DND-41 (cell line): Measurements from ENCODE around the gene KLRD1.

Source experiments
- EZH2 ChIP-seq: IDR thresholded peaks from 3 replicates; pipeline ENCODE4 v1.6.1; 2012; ENCODE audit warnings: borderline replicate concordance, low read depth, mild to moderate bottlenecking, moderate library complexity, low read length, inconsistent platforms; ENCODE audit not compliant: severe bottlenecking
- TF ChIP-seq, protein P1 (sequence below): IDR thresholded peaks from 2 replicates; pipeline ENCODE4 v1.5.1; 2012; ENCODE audit warnings: borderline replicate concordance, low read length, moderate library complexity, mild to moderate bottlenecking; ENCODE audit not compliant: poor library complexity, severe bottlenecking; ENCODE audit errors: extremely low read depth

DNA sequence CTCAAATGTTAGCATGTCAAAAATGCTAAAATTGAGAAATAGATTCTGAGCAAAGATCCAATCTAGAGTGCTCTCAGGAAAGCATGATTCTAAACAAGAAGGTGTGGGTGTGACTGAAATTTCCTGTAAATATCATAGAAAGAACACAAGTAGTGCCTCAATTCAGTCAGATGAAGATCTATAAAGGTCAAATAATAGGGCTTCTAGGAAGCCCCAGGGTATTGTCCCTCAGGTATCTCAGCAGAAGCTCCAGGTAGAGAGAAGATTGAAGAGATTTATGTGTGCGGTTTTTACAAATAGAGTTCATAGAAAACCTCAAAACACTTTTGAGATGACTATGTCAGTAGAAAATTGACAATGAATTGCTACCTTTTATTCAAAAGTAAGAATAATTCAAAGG, 13.0 kb downstream of the KLRD1 start:
- TF ChIP-seq, protein P1, sequence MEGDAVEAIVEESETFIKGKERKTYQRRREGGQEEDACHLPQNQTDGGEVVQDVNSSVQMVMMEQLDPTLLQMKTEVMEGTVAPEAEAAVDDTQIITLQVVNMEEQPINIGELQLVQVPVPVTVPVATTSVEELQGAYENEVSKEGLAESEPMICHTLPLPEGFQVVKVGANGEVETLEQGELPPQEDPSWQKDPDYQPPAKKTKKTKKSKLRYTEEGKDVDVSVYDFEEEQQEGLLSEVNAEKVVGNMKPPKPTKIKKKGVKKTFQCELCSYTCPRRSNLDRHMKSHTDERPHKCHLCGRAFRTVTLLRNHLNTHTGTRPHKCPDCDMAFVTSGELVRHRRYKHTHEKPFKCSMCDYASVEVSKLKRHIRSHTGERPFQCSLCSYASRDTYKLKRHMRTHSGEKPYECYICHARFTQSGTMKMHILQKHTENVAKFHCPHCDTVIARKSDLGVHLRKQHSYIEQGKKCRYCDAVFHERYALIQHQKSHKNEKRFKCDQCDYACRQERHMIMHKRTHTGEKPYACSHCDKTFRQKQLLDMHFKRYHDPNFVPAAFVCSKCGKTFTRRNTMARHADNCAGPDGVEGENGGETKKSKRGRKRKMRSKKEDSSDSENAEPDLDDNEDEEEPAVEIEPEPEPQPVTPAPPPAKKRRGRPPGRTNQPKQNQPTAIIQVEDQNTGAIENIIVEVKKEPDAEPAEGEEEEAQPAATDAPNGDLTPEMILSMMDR, result no peak
- TF ChIP-seq EZH2, result no peak
